Thyroid gland (tissue), 4 donors: Measurements from ENCODE around the gene CAMK1. TPM values are rescaled to one million over a fixed set of nuclear protein-coding genes. Genes with fewer than 3 reads are reported as not detected.

ENCODE experiments used
- DNase-seq, 2 donors: peaks; one replicate each; pipeline ENCODE4 v3.0.0-alpha.2; 2019
- H3K27ac ChIP-seq, 3 donors: fragments of 200-600 bp; sonication (generic); 1 replicate in 2 of 3; 2 replicates in 1 of 3; pipeline ENCODE4 v1.5.1; 2016 to 2019; ENCODE audit warnings: mild to moderate bottlenecking in 1 of 3, moderate library complexity in 1 of 3
- H3K27me3 ChIP-seq: fragments of 200-600 bp; sonication (generic); one replicate; pipeline ENCODE4 v1.5.1; 2019
- H3K36me3 ChIP-seq, 2 donors: fragments of 200-600 bp; sonication (generic); one replicate each; pipeline ENCODE4 v1.5.1; 2016 to 2019
- H3K4me1 ChIP-seq, 2 donors: fragments of 200-600 bp; sonication (generic); one replicate each; pipeline ENCODE4 v1.5.1; 2017 to 2019
- H3K4me3 ChIP-seq, 3 donors: fragments of 200-600 bp; sonication (generic); replicated peaks in 1 of 3; 1 replicate in 2 of 3; 2 replicates in 1 of 3; pipeline ENCODE4 v1.5.1; 2016; ENCODE audit warnings: mild to moderate bottlenecking in 1 of 3
- H3K9me3 ChIP-seq: fragments of 200-600 bp; sonication (generic); one replicate; pipeline ENCODE4 v1.5.1; 2017
- CTCF ChIP-seq, 6 experiments: fragments of 200-600 bp in 3 of 6; fragments of 450-650 bp in 3 of 6; sonication (generic) in 3 of 6; IDR thresholded peaks; one replicate each; pipeline ENCODE4 v1.5.1; 2016 to 2019; ENCODE audit warnings: antibody characterized with exemption in 6 of 6, mild to moderate bottlenecking in 2 of 6, inconsistent platforms in 1 of 6, moderate library complexity in 1 of 6
- POLR2A ChIP-seq, 2 donors: fragments of 450-650 bp; IDR thresholded peaks; one replicate each; pipeline ENCODE4 v1.6.1; 2017; ENCODE audit warnings: antibody characterized with exemption in 2 of 2, mild to moderate bottlenecking in 2 of 2, moderate library complexity in 1 of 2
- WGBS, 2 donors: methylation state at CpG; one replicate each; pipeline ENCODE4 v1.1.5; 2017; 5-methylcytosine and 5-hydroxymethylcytosine counted together
- intact Hi-C: fragments of 100-400 bp; cut with DNase I; formaldehyde crosslinking; loops from one replicate; pipeline ENCODE4 v1.15.1; 2023
- total RNA-seq, 4 donors: library from RNA; depleted of rRNA; stranded (reverse); fragments of >200 nt; gene quantifications; one replicate each; pipeline ENCODE4 v1.2.3, GENCODE V29; 2016

Gene CAMK1
- total RNA-seq, 4 donors from 2014 or later, result 32.1 to 44.8 (median 35.9) TPM

GRCh38 chr3:9794400-9794799, 24.7 kb upstream of the CAMK1 start:
- peaks cover 19 to 23% of the 10 kb centered on the region in 2 donors for H3K36me3 ChIP-seq
- intact Hi-C loops, result loop anchor here (10.0 kb wide), 1 partner anchor 140 kb away; no protein-coding TSS in a partner anchor
- H3K4me3 ChIP-seq, result no peak overlapping the region
- 96% methylated on average over 11 of the region's 11 CpGs for WGBS, 2 donors
- no peak overlapping the region for H3K27ac ChIP-seq
- peaks cover 12 to 25% of the 10 kb centered on the region in 2 donors for H3K4me1 ChIP-seq
- H3K9me3 ChIP-seq, result no peaks in the 10 kb centered on the region
- no peaks in the 10 kb centered on the region for H3K27me3 ChIP-seq
- DNase-seq, result no peak
- TF ChIP-seq POLR2A (IDR thresholded peaks at IDR 0.05), result no peak
- TF ChIP-seq CTCF (IDR thresholded peaks at IDR 0.05), result no peak

GRCh38 chr3:9793161-9793781, 23.5 kb upstream of the CAMK1 start:
- 1 to 3% methylated on average over 20 of the region's 23 CpGs for WGBS, 2 donors
- Histone ChIP-seq H3K27me3 (no peaks in the 10 kb centered on the region), H3K36me3 (peaks cover 14 to 15% of the 10 kb centered on the region in 2 donors), H3K4me1 (peaks cover 12 to 25% of the 10 kb centered on the region in 2 donors), H3K9me3 (no peaks in the 10 kb centered on the region), H3K4me3 (peak overlapping the region; percentile 64 to 93 (median 92)), H3K27ac (peak overlapping the region; percentile 91 to 98 (median 91))
- intact Hi-C loops, result loop anchor here (10.0 kb wide), 1 partner anchor 138 kb away; no protein-coding TSS in a partner anchor
- TF ChIP-seq POLR2A (IDR thresholded peaks at IDR 0.05) (no peak), CTCF (IDR thresholded peaks at IDR 0.05) (peak in 1 of 6 experiments; percentile 5)
- DNase-seq, result no peak

DNA sequence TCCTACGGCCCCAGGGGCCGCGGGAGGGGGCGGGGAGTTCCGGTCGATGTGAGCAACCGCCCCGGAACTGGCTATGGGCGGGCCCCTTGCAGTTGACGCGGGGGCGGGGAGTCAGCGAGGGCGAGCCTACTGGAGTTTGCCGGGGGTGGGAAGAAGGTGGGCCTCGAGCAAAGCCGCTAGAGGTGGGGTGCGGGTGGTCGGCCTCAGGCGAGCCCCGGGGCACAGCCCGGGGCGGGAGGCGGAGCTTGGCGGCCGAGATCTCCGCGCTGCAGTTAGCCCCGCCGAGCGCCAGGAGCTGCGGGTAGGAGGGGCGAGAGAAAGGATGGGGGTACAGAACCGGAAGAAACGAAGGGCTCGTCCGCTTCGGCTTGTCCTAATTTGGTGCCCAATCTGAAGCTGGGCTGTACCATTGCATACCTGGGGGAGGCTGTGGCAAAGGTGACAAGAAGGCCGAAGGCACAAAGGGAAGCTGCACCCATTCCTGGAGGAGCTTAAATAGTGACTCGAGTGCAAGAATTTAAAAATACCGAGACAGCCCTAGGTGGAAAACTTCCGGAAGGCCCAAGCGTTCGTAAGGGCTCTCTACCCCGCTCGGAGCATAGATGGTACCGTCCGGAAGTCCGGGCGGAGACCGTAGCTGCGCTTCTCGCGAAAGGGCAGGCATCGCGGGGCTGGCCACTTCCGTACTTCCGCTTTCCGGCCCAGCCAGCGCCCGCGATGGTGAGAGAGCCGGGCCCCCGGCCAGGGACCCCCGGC, 22.8 kb upstream of the CAMK1 start, which contains the start of the genes ARPC4 and TADA3:
Gene ARPC4 (plus strand): TSS at position 678 of the 756 bp plus-strand sequence. CDS start 40 bp downstream, at position 718.
Gene TADA3 (minus strand): TSS at position 69 of the 756 bp plus-strand sequence. CDS start 1,007 bp downstream, outside the sequence.
- DNase-seq, result peak; percentile 94
- H3K4me1 ChIP-seq, result peaks cover 12 to 25% of the 10 kb centered on the region in 2 donors
- peak in 2 of 6 experiments; percentile 11 to 46 for TF ChIP-seq CTCF (IDR thresholded peaks at IDR 0.05)
- TF ChIP-seq POLR2A (IDR thresholded peaks at IDR 0.05), result peak; percentile 12 to 66
- peak within 1 kb of the TSS; percentile 91 to 98 (median 91) for H3K27ac ChIP-seq
- WGBS, 2 donors, result 0 to 1% methylated on average over 24 to 45 of the region's 65 CpGs
- intact Hi-C loops, result loop anchor here (10.0 kb wide), 1 partner anchor 138 kb away; no protein-coding TSS in a partner anchor
- H3K4me3 ChIP-seq, result peak within 1 kb of the TSS; percentile 64 to 93 (median 92)
- H3K9me3 ChIP-seq, result no peaks in the 10 kb centered on the region
- H3K36me3 ChIP-seq, result peaks cover 10 to 11% of the 10 kb centered on the region in 2 donors
- no peaks in the 10 kb centered on the region for H3K27me3 ChIP-seq

GRCh38 chr3:9791790-9792404, 22.1 kb upstream of the CAMK1 start:
- WGBS, 2 donors, result 19 to 20% methylated on average over 11 to 13 of the region's 14 CpGs
- Histone ChIP-seq H3K4me1 (peaks cover 12 to 25% of the 10 kb centered on the region in 2 donors), H3K9me3 (no peaks in the 10 kb centered on the region), H3K4me3 (peak overlapping the region; percentile 64 to 93 (median 92)), H3K27ac (peak overlapping the region; percentile 91 to 98 (median 91)), H3K36me3 (peaks cover 8 to 17% of the 10 kb centered on the region in 2 donors), H3K27me3 (no peaks in the 10 kb centered on the region)
- no peak for TF ChIP-seq CTCF (IDR thresholded peaks at IDR 0.05)
- TF ChIP-seq POLR2A (IDR thresholded peaks at IDR 0.05), result no peak
- no peak for DNase-seq
- intact Hi-C loops, result loop anchor here (10.0 kb wide), 1 partner anchor 137 kb away; no protein-coding TSS in a partner anchor
